Esophagus squamous epithelium (tissue), 4 donors: ENCODE results near the gene KIF5C.

Experiments used
- CTCF ChIP-seq, 6 experiments: fragments of 450-650 bp in 4 of 6; fragments of 200-600 bp in 2 of 6; sonication (generic) in 2 of 6; IDR thresholded peaks; one replicate each; pipeline ENCODE4 v1.5.1; 2016 to 2019; ENCODE audit warnings: antibody characterized with exemption in 6 of 6, mild to moderate bottlenecking in 4 of 6, moderate library complexity in 4 of 6
- POLR2A ChIP-seq, 4 donors: fragments of 450-650 bp; IDR thresholded peaks; one replicate each; pipeline ENCODE4 v1.6.1; 2017; ENCODE audit warnings: antibody characterized with exemption in 4 of 4, mild to moderate bottlenecking in 4 of 4, moderate library complexity in 3 of 4

GRCh38 chr2:149049142-149049541 is 174.1 kb downstream of the KIF5C start:
- TF ChIP-seq POLR2A (IDR thresholded peaks at IDR 0.05) = no peak
- TF ChIP-seq CTCF (IDR thresholded peaks at IDR 0.05) = no peak
